GM12891 (cell line): ENCODE results near the gene GPR61.

Source experiments
- PAX5 ChIP-seq: IDR thresholded peaks from 2 replicates; pipeline ENCODE4 v1.6.1; 2011; ENCODE audit warnings: low read length, moderate library complexity, mild to moderate bottlenecking; ENCODE audit not compliant: insufficient read depth, severe bottlenecking
- POLR2A ChIP-seq: IDR thresholded peaks from 2 replicates; pipeline ENCODE4 v1.6.1; 2011; ENCODE audit warnings: low read depth, low read length, control low read depth
- POLR2AphosphoS5 ChIP-seq: IDR thresholded peaks from 2 replicates; pipeline ENCODE4 v1.6.1; 2011; ENCODE audit warnings: low read depth, low read length, control low read depth
- POU2F2 ChIP-seq: IDR thresholded peaks from 2 replicates; pipeline ENCODE4 v1.6.1; 2011; ENCODE audit warnings: low read depth, mild to moderate bottlenecking, control low read depth, low read length, moderate library complexity
- SPI1 ChIP-seq: IDR thresholded peaks from 2 replicates; pipeline ENCODE4 v1.6.1; 2011; ENCODE audit warnings: low read depth, low read length, control low read depth
- TAF1 ChIP-seq: IDR thresholded peaks from 2 replicates; pipeline ENCODE4 v1.6.1; 2011; ENCODE audit warnings: low read depth, low read length, control low read depth

GRCh38 chr1:109490934-109491302 is 48.8 kb upstream of the GPR61 start:
- TF ChIP-seq POLR2A: no peak
- no peak for TF ChIP-seq POLR2AphosphoS5
- no peak for TF ChIP-seq TAF1
- TF ChIP-seq SPI1: no peak
- no peak for TF ChIP-seq PAX5
- TF ChIP-seq POU2F2: no peak
